ENCODE results near the gene CDO1.

CDO1 gene

DNA sequence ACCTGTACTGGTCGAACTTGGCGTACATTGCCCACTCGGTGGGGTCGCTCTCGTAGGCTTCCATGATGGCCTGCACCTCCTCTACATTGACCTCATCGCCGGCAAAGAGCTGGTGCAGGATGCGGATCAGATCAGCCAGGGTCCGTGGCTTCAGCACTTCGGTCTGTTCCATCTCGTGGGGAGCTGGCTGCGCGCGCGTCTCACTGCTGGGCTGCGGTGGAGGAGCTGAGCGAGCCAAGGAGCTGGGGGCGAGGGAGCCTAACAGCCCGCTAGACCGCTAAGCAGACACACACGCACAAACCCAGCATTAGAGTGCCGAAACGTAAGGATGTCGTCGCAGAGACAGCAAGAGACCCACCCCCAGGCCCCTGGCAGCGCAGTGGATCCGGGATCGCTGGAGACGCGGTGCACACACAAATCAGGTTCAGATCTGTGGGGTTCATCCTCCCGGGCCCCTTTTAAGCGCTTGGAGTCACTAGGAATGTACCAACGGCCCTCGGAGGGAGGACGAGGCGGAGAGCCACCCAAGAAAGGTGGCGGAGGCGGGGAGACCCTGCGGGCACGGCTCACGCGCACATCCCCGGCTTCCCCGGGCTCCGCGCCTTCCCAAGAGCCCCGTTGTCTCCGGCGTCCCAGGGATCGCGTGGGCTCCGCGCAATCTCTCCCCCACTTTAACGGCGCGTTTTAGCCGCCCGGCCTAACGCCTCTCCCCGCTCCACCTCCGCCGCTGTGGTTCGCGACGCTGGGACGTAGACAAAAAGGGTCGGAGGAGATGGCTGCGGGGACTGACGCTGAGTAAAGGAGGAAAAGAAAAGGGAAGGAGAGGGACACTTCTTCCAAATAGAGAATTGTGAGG is at the start of gene CDO1:
Gene CDO1 (minus strand): TSS at position 434 of the 856 bp plus-strand sequence. CDS start 262 bp downstream, at position 172.
- DNase-seq = no peak

- DNase-seq = no peak
Measured at GRCh38 chr5:115859378-115859777, 42.9 kb upstream of the CDO1 start.

DNA sequence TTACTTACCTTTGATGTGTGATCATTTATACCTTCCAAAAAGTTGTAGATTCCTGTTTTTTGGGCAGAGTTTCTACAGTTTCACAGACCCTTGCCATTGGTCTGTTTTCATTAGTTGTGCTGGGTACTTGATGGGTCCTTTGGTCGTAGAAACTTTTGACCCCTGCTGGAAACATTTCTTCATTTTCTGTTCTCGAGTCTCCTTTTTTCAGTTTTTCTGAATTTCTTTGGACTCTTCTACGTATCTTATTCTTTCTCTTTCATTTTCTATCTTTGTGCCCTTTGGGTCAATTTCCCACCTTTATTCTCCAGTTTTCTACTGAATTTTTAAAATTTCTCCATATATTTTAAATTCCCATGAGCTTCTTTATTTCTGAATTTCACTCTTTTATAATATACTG is 41.9 kb upstream of the CDO1 start:
- DNase-seq = no peak

GRCh38 chr5:115857626-115858349 is 41.3 kb upstream of the CDO1 start:
- no peak for DNase-seq

DNA sequence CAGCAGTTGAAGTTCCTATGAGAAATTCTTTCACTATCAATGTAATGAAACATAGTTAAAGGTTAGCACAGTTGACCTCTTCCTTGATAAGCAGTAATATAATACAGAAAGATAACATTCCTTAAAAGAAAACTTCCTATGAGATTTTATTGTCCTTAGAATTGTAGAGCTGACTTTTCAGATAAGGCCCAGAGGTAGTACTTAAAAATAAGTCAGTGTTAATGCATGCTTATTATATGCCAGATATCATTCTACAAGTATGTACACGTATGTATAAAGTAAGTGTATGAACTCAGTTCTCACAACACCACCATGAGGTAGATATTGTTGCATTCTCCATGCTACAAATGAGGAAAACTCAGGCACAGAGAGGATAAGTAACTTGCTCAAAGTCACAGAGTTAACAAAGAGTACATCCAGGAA is 40.6 kb upstream of the CDO1 start:
- no peak for DNase-seq

DNA sequence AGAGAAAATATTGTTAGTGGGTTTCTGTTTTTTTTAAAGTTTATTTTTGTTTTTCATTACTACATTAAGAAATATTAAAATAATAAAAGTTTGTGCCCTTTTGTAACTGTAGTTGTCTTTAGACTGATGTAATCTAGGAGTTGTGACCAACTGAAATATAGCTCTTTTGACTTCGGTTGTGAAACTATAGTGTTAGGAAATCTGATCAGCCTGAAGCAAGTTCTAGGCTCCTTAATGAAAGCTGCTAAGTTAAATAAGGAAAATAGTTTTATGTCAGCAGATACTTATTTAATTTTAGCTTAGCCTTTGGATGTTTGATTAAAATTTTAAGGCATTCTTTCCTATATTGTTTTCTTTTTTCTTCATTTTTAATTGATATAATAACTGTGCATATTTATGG is 39.5 kb upstream of the CDO1 start:
- no peak for DNase-seq

GRCh38 chr5:115854139-115854538 is 37.7 kb upstream of the CDO1 start:
- no peak for DNase-seq

- DNase-seq = no peak
Measured at GRCh38 chr5:115850744-115851416, 34.4 kb upstream of the CDO1 start.

- DNase-seq = no peak
Measured at GRCh38 chr5:115849258-115849798, 32.9 kb upstream of the CDO1 start.

DNA sequence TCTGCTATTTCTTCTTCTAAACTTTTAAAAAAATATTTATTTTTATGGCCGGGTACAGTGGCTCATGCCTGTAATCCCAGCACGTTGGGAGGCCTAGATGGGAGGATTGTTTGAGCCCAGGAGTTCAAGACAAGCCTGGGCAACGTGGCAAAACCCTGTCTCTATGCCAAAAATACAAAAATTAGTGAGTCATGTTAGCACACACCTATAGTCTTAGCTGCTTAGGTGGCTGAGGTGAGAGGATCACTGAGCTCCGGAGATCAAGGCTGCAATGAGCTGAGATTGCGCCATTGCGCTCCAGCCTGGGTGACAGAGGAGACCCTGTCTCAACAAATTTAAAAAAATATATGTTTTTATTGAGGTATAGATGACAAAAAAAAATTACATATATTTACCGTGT is 30.8 kb upstream of the CDO1 start:
- no peak for DNase-seq

DNA sequence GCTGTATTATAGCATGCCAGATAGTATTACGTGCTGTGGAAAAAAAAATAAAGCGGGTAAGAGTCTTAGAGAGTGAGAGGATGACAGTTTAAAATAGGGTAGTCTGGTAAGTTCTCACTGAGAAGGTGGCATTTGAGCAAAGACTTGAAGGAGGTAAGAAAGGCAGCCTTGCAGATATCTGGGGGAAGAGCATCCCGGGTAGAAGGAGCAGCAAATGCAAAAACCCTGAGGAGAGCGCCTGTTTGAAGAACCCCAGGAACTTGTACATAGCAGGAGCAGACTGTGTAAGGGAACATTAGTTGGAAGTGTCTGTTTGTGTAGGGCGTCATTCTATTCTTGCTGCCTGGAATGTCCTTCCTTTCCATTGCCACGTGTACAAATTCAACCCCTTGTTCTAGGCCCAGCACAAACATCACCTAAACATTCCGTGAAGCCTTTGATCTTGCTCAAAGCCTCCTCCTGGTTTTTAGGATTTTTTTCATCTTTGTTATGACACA is 27.9 kb upstream of the CDO1 start:
- no peak for DNase-seq

DNA sequence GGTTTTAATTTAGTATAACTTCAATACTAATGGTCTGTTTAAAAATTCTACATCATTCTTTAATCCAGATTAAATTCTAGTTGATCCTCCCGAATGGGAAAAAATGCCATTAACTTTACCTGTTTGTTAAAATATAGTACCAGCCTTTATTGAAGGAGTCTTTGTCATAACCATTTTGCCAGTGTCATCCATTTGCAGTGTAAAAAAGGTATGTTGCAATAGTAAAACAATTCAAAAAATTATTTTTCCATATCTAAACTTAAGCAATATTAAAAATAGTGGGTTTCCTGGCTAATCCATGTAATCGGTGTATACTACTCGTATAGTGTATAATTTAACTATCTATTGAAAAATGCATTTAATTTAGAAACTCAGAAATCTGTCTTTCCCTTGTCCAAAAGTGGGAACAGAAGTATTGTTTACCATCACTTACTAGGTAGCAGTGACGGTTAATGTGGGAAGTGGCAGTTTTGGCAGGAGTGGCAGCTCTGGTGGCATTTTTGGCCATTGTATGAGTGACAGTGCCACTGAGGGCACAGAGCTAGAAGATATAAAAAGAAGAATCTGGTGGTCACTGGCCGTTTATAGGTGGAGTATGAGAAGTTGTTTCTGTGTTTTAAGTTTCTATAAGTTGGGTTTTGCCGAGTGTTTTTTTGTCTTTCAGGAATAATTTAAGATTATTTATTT is 27.1 kb upstream of the CDO1 start:
- no peak for DNase-seq

DNA sequence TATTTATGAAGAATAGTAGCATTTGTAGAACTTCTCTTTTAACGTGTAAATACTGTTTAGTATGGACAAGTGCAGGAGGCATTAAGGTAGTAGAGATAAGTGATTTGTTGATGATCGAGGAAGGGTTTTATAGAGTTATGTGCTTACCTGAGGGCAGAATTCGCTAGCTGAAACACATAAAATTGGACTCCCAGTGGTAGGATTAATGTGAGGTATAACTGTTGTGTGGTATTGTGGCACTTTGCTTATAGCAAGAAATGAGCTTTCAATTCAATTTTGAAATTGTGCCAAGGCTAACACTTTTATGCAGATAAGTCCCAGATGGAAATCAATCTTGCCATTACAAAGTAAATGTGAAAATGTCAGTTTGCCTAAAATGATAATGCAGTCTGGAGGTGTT is 26.5 kb upstream of the CDO1 start:
- no peak for DNase-seq

- DNase-seq = peak; percentile 65
Measured at GRCh38 chr5:115842089-115842935, 25.9 kb upstream of the CDO1 start.

DNA sequence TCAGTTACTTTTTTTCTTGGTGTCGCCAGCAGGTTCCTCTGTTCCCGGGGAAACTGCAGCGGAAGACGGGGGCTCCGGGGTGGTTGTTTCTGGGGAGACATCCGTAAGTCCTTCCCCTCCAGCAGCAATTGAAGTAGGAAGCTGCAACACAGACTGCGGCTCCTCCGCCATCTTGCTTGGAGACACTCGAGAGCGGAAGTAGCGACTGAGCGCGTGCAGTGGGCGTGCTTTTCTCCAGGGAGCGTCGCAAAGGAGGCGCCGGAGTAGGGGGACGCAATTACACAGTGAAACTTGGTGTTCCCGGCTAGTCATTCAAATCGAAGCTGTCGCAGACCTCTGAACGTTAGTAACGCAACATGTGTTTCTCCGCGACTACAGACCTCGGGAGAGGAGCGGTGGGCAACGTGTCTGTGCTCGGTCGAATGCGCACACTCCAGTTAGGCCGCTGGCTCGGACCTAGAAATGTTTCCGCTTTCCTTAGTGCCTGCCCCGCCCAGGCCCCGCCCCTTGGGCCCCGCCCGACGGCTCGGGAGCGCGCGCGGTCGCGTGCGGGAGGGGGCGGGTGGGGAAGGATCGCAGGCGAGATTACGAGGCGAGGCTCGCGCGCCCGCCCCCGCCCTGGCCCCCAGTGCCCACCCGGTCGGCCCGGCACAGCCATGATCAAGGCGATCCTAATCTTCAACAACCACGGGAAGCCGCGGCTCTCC is 25.1 kb upstream of the CDO1 start, which contains the start of the genes AP3S1 and ATG12:
Gene AP3S1 (plus strand): TSS at position 554 of the 707 bp plus-strand sequence. CDS start 103 bp downstream, at position 657.
Gene ATG12 (minus strand): TSS at position 184 of the 707 bp plus-strand sequence. CDS start 13 bp downstream, at position 171.
- peak; percentile 88 for DNase-seq

DNA sequence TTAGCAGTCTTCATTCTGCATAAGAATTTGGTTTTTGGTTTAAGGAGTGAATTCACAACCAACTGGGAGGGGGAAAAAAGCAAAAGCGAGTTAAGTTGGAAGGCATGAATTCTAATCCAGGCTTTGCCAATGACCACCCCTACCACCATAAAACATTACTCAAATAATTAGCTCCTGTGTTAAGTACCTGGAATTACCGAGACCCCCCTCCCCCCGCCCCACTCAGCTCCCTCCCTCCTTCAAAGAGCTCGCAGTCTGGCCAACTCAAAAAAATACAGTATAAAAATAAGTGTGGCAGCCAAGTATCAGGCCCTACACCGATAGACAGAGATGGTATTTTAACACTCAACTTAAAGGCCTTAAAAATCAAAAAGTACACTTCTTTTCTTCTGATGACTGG is 24.4 kb upstream of the CDO1 start:
- no peak for DNase-seq

DNA sequence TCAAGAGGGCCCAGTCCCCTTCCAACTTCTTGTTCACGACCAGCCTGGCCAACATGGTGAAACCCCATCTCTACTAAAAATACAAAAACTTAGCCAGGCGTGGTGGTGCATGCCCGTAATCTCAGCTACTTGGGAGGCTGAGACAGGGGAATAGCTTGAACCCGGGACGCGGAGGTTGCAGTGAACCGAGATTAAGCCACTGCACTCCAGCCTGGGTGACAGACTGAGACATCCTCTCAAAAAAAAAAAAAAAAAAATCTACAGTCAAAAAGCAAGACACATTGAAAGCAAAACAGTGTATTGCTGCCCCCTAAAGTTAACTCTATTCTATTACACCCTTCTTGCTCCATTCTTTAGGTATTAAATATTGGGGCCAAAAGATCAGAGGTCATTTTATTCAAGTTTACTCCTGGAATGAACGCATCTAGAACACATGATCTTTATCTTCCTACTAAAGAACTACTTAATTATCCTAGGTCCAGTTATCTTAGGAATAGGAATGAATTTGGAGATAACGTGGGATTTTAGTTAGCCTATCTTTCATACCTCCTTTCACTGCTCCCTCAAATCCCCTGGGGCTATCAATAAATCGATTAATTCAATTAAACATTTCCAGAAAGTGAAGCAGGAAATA is 22.5 kb upstream of the CDO1 start:
- DNase-seq = peak; percentile 12

- no peak for DNase-seq
Measured at GRCh38 chr5:115835481-115835880, 19.0 kb upstream of the CDO1 start.

- no peak for DNase-seq
Measured at GRCh38 chr5:115831163-115831768, 14.8 kb upstream of the CDO1 start.

DNA sequence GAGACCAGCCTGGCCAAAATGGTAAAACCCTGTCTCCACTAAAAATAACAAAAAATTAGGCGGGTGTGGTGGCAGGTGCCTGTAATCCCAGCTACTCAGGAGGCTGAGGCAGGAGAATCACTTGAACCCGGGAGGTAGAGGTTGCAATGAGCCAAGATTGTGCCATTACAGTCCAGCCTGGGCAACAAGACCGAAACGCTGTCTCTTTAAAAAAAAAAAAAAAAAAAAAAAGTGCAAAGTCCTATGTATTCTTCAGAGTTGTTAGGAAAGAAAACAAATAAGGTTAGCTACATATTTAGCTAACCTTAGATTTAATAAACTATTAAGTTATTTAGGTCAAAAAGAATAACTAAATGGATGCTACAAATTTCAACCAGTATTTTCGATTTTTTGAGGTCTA is 13.5 kb upstream of the CDO1 start:
- no peak for DNase-seq

All from GDM1 (cell line).